HTERT RPE-1 (cell line): ENCODE measurements around the gene MYL4.
"Not testable (repeated sequence)": the region's sequence is repeated elsewhere in the genome, so short reads cannot be mapped to it uniquely, and the experiment has no call there.

ENCODE experiments used
- in situ Hi-C: fragments of 300-500 bp; cut with MboI; formaldehyde crosslinking; loops from 4 replicates; pipeline ENCODE4 v1.14.3; 2020; ENCODE audit warnings: low sequenced_read_pairs

The MYL4 gene

DNA sequence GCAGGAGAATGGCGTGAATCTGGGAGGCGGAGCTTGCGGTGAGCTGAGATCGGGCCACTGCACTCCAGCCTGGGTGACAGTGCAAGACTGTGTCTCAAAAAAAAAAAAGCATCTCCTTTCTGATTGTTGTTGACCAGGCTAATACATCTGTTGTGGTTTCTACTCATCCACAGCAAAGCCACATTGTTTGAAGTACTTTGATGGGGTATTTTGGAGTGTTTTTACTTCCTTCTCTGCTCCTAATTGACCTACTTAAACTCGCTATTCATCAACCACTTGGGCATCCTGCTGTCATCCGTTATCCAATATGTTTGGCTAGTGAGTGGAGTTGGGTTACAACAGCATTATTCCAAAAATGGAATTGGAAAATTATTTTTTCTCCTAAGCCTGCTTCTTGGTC is 16.6 kb upstream of the MYL4 start:
- in situ Hi-C loops, result no loop called here

- in situ Hi-C loops, result no loop called here
Observed at GRCh38 chr17:47193931-47194511, 15.1 kb upstream of the MYL4 start.

GRCh38 chr17:47197821-47198220 is 11.3 kb upstream of the MYL4 start:
- in situ Hi-C loops, result no loop called here

GRCh38 chr17:47199627-47200324 is 9.4 kb upstream of the MYL4 start:
- in situ Hi-C loops, result no loop called here

- in situ Hi-C loops, result no loop called here
Observed at GRCh38 chr17:47200325-47200664, 8.9 kb upstream of the MYL4 start.

- in situ Hi-C loops, result no loop called here
Observed at GRCh38 chr17:47201166-47201565, 8.0 kb upstream of the MYL4 start.

- in situ Hi-C loops, result no loop called here
Observed at GRCh38 chr17:47203984-47204721, 5.0 kb upstream of the MYL4 start.

- in situ Hi-C loops, result no loop called here
Observed at GRCh38 chr17:47204722-47205418, 4.3 kb upstream of the MYL4 start.

DNA sequence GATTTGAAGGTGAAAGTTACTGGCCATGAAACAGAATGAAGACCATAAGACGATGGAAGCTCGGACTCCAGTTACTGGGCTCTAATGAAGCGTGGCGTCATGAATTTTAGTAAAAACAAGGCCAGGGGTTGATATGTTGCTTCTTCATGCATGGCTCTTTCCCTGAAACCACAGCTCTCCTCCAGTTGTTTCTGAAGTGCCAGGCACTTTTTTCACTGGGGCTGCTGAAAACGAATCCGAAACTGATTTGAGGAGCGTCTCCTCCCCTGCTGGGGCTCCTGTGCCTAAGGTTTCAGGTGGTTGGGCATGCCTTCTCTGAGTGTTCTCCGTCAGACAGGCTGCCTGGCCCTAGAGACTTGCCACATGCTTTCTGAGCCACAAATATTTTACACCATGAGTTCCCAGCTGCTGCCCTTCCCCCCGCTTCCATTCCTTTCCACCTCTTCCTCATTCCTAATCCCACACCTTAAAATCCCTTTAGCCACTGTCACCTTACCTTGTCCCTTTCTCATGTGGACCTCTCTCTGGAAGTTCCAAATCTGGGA is 3.7 kb upstream of the MYL4 start:
- in situ Hi-C loops, result no loop called here

DNA sequence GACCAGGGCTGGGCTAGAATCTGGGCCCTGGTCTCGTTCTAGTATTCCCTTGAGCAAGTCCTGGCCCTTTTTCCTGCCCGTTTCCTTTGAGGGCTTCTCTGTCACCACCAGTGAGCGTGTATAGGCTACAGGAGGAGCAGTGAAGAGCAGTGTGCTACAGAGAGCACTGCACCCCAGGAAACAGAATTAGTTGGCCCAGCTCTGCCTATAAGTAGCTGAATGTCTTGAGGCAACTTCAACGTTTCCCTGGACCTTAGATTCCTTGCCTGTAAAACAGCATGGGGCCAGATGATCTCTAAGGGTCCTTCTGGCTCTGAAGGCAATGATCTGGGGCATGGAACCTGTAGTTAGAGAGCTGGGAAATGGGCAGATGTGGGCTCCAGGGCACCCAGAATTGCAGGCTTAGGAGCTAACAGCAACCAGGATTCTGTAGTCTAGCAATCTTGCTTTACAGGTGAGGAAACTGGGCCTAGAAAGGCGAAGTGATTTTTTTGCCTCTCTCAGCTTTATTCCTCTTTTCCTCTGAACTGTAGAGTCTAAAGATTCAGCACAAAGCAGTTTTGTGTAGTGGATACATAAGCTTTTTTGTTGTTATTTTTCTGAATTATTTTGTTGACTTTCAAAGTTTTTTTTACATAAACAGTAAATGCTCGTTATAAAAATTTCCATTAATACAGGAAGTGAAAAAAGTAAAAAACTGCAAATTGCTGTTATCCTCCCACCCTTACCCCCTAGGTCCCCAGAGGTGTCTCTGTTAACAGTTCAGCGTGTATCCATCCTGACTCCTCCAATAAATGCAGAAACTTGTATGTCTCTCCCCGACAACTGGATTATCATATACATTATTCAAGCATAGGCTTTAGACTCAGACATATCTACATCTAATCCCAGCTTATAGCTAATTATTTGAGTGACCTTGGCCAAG is 1.7 kb upstream of the MYL4 start:
- in situ Hi-C loops, result no loop called here

DNA sequence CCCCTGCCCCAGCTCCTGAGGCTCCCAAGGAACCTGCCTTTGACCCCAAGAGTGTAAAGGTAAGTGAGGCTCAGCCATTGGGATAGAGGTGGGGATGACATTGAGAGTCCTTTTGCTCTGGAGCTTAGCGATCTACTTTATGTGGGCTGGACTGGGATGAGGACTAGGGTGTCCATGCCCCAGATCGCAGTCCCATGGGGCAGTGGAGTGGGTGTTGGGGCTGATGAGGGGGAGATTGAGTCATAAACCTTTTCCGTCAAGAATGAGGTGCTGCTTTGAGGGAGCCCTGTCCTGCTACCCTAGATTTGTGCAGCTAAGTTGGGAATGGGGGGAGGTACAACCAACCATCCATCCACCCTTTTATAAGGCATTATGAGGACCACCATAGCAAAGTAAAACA is 351 bp downstream of the MYL4 start:
- in situ Hi-C loops, result no loop called here

GRCh38 chr17:47210105-47210504 is 957 bp downstream of the MYL4 start:
- in situ Hi-C loops, result no loop called here

DNA sequence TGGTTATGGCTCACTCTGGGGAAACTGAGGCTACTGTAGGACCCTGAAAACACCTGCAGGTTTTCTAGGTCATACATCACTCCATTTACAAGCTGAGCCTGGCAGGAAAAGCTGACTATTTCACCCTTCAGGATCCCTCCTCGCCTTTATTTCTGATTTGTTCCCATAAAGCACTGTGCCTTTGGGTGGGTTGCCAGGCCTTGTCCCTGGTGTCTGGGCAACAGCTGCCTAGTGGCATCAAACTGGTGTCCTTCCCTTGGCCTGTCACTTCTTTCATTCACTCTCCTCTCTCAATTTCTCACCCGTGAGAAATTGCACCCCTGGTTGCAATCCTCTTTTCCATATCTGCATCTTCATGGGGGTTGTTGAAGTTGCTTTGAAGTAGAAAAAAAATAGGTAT is 1.6 kb downstream of the MYL4 start:
- in situ Hi-C loops, result no loop called here

DNA sequence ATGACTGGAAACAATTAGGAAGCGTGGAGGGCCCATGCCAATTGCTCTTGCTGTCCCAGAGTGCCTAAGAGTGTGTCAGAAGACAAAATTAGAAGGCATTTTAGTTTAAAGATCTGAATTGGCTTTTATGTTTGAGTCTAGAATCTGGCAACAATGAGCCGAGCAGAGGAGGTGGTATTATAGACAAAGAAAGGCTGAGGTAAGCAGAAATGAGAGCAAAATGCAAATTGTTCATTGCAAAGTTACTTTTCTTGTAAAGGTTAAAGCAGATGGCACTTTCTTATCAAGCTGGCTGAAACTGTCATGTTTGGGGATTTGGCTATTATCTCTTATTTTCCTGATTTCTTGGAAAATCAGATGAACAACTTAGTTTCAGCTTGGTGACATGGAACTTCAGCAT is 3.3 kb downstream of the MYL4 start:
- in situ Hi-C loops, result no loop called here

GRCh38 chr17:47213540-47213939 is 4.4 kb downstream of the MYL4 start:
- in situ Hi-C loops, result no loop called here

DNA sequence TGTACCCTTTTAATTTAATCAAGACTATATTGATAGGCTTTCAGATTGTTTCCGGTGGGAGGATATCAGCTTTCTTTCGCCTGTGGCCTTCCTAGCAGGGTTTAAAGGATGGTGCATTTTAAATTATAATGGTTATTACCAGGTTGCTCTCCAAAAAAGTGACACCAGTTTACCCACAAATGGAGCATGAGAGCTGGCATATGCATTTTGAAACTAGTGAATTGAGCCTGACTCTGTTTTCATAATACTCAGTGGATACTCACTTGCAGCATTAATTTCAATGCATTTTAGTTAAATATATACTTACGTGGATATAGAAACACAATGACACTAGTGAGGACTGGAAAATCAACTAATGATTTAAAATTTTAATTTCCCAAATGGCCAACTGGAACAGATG is 5.8 kb downstream of the MYL4 start:
- in situ Hi-C loops, result no loop called here

GRCh38 chr17:47216821-47217220 is 7.7 kb downstream of the MYL4 start:
- in situ Hi-C loops, result not testable (repeated sequence)

DNA sequence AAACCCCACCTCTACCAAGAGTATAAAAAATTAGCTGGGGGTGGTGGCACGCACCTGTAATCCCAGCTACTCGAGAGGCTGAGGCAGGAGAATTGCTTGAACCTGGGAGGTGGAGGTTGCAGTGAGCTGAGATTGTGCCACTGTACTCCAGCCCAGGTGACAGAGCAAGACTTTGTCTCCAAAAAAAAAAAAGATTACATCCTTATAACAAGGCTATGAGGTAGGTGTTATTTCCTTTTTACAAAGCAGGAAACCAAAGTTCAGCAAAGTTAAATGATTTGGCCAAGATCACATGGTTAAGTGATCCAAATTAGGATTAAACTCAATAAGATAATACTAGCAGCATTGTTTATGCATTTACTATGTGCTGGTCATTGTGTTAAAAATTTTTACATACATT is 8.1 kb downstream of the MYL4 start:
- in situ Hi-C loops, result not testable (repeated sequence)

GRCh38 chr17:47218896-47219430 is 9.8 kb downstream of the MYL4 start:
- in situ Hi-C loops, result no loop called here
